Stomach (tissue), 4 donors: ENCODE data around the gene FFAR3.

Source experiments
- EP300 ChIP-seq: sonication (generic); formaldehyde crosslinking; IDR thresholded peaks from one replicate; pipeline ENCODE4 v1.6.1; 2017; ENCODE audit warnings: antibody characterized with exemption
- POLR2A ChIP-seq, 4 donors: fragments of 450-650 bp; IDR thresholded peaks; one replicate each; pipeline ENCODE4 v1.6.1; 2016; ENCODE audit warnings: antibody characterized with exemption in 4 of 4, control low read depth in 2 of 4, mild to moderate bottlenecking in 1 of 4, moderate library complexity in 1 of 4
- POLR2AphosphoS5 ChIP-seq, 3 donors: sonication (generic); formaldehyde crosslinking; IDR thresholded peaks; one replicate each; pipeline ENCODE4 v1.6.1; 2016; ENCODE audit warnings: antibody characterized with exemption in 3 of 3
- TF ChIP-seq, protein P1 (sequence below), 7 experiments: fragments of 450-650 bp in 4 of 7; fragments of 200-600 bp in 3 of 7; sonication (generic) in 3 of 7; IDR thresholded peaks; one replicate each; pipeline ENCODE4 v1.5.1; 2016 to 2019; ENCODE audit warnings: antibody characterized with exemption in 7 of 7, control low read depth in 2 of 7, mild to moderate bottlenecking in 1 of 7

- TF ChIP-seq, protein P1, sequence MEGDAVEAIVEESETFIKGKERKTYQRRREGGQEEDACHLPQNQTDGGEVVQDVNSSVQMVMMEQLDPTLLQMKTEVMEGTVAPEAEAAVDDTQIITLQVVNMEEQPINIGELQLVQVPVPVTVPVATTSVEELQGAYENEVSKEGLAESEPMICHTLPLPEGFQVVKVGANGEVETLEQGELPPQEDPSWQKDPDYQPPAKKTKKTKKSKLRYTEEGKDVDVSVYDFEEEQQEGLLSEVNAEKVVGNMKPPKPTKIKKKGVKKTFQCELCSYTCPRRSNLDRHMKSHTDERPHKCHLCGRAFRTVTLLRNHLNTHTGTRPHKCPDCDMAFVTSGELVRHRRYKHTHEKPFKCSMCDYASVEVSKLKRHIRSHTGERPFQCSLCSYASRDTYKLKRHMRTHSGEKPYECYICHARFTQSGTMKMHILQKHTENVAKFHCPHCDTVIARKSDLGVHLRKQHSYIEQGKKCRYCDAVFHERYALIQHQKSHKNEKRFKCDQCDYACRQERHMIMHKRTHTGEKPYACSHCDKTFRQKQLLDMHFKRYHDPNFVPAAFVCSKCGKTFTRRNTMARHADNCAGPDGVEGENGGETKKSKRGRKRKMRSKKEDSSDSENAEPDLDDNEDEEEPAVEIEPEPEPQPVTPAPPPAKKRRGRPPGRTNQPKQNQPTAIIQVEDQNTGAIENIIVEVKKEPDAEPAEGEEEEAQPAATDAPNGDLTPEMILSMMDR (IDR thresholded peaks at IDR 0.05) = no peak
- TF ChIP-seq POLR2AphosphoS5 (IDR thresholded peaks at IDR 0.05) = no peak
- no peak for TF ChIP-seq POLR2A (IDR thresholded peaks at IDR 0.05)
- no peak for TF ChIP-seq EP300
Measured at GRCh38 chr19:35342430-35342829, 15.8 kb upstream of the FFAR3 start.
